ENCODE measurements around the gene ATG14.

Gene ATG14

DNA sequence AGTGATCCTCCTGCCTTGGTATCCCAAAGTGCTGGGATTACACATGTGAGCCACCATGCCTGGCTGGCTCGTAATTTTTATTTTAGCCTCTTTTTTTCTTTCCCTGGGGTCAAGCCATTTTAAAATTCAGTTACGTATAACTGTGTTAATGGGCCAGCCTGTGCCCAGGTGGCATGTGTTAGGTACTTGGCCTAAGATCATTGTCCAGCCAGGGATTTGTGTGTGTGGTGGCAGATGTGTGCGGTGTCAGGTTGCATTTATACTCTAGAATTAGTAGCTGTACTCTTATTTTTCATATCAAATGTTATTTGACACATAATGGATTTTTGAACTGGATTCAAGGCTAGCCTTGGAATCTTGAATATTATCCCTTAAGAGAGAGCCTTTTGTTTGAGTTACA, 71.1 kb downstream of the ATG14 start:
- TF ChIP-seq POLR2A (IDR thresholded peaks at IDR 0.05; ENCODE audit: low read depth, low read length): no peak
- no peak for FAIRE-seq
- DNase-seq (ENCODE audit: insufficient read length, low spot score): no peak

DNA sequence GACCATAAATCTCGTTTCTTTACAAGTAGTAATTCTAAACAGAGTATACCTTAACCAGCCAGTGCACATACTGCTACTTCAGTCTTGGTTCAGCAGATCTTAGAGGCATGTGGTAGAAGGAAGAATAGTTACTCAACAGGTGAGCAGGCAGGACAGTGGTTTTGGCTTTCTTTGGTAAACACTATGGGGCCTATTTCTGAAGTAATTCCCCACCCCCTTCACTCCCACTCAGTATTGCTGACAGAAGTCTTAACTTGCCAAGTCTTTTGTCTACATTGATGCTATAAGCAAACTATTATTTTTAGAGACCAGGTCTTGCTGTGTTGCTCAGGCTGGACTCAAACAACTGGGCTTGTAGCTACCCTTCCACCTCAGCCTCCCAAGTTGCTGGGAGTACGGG, 71.9 kb downstream of the ATG14 start:
- no peak for TF ChIP-seq POLR2A (IDR thresholded peaks at IDR 0.05; ENCODE audit: low read depth, low read length)
- FAIRE-seq: no peak
- DNase-seq (ENCODE audit: insufficient read length, low spot score): no peak

DNA sequence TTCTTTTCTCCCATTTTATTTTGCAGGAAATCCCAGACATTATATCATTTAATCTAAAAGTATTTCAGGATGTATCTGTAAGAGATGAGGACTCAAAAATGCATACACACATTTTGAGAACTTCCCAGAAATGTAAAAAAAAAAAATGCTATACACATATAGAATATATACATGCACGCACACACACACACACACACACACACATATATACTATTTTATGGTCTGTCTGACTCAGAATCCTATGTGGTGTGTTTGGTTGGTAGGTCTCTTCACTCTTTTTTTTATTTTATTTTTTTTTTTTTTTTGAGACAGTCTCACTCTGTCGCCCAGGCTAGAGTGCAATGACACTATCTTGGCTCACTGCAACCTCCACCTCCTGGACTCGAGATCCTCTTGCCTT, 74.9 kb downstream of the ATG14 start:
- TF ChIP-seq POLR2A (IDR thresholded peaks at IDR 0.05; ENCODE audit: low read depth, low read length): no peak
- no peak for DNase-seq (ENCODE audit: insufficient read length, low spot score)
- FAIRE-seq: no peak

DNA sequence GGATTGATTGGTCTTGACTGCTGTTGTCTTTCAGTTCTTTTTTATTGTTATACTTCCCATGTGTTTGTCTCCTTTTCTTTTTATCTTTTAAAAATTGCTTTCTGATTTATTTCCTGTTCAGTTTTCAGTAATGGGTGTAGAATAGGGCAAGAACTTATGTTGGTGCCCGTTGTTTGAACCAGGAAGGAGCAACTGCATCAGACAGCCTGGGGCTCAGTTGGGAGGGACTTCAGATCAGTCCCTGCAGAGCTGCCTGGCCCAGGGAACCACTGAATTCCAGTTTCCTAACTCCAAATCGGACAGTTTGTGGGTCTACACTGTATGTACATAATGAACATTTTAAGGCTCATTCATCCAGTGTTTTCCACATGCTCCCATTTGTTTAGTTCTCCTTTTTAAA, 75.5 kb downstream of the ATG14 start:
- no peak for DNase-seq (ENCODE audit: insufficient read length, low spot score)
- FAIRE-seq: no peak
- no peak for TF ChIP-seq POLR2A (IDR thresholded peaks at IDR 0.05; ENCODE audit: low read depth, low read length)

DNA sequence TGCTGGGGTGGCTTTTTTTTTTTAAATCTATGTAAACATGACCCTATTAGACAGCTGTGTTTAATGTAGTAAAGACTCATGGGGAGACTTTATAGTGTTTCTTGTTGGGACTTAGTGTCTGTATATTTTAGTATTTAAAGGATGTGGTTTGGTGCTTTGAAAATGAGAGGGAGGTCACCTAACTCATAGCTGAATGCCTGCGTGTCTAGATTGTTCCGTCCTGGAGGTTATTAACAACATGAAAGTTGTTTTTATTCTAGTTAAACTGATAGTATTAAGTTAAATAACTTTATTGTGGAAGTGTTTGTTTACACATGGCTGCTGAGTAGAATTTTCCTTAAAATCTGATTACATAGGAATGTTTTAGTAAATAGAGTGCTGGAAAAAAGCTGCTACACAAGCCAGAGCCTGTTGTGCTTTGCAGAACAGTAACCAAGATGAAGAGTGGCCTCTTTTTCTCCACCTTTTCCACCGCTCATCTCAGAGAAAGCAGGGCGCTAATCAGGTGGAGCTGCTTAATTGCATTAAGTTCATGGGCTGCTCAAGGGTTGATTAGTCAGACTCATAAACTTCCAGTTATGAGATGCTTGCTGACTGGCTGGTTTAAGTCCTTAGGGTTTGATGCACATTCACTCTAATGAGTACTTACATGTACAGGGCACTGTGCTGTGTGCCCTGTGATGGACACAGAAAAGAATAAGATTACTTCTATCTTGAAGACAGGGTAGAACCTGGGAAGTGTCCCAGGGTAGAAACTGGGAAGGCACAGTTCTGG, 77.7 kb downstream of the ATG14 start:
- no peak for TF ChIP-seq POLR2A (IDR thresholded peaks at IDR 0.05; ENCODE audit: low read depth, low read length)
- no peak for FAIRE-seq
- DNase-seq (ENCODE audit: insufficient read length, low spot score): no peak

DNA sequence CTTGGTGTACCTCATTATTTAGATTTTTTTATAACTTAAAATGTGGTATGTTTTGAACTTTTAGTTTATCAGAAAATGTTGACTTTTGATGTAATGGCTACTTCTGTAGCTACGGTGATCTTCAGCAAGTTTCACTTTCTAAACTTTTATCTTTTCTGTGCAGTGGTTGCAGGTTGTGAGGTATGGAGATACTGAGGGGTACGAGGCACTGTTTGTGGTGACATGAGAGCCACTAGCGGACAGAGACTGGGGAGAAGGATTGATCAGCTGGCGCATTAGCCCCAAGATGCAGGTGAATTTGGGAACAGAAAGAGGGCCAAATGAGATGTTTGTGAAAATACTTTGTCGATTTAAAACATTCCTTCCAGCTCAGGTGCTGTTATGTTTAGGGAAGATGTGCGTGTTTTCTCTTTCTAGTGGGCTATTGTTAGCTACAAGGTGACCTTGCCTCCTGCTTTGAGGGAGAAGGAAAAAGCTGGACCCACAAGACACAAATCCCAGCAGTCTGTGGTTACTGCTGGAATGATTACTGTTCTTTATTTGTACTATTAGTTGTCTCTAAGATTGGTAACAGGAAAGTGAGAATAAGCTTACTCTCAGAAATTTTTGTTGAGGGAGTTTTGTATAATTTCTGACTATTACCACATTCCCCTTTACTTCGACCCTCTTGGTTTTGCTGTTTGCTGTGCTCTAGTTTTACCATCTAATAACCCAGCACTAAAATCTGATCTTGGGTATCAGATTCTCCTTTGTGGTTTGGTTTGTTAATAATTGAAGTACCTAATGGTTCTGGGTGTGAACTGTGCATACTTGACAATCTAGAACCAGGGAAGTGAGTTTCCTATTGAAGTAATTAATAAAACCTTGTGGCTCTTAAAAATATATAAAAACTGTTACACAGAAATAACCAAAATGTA, 78.7 kb downstream of the ATG14 start:
- TF ChIP-seq POLR2A (IDR thresholded peaks at IDR 0.05; ENCODE audit: low read depth, low read length): no peak
- DNase-seq (ENCODE audit: insufficient read length, low spot score): no peak
- FAIRE-seq: no peak

DNA sequence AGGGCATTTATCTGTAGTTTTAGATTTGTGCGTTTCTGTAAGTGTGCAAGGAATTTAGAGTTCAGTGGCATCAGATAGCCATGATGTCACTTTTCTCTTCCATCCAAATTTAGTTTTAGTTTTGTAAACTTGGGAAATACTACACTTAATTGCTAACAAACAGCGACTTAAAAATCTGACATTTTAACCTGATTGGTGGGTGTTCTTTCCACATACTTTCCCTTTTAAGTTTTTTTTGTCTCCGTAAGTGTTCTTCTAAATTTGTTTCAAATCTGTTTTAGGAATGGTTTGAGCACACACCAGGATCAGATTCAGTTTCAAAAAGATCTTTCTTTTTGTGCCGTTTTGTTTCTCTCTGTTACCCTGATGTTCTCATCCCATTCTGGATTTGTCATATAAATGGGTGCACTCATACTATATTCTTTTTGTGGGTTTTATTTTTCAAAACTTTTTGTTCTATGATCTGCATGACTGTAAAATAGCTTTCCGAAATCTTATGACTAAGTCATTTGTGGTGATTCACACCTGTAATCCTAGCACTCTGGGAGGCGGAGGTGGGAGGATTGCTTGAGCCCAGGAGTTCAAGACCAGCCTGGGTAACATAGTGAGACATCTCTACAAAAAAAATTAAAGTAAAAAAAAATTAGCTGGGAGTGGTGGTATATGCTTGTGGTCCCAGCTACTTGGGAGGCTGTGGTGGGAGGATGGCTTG, 81.5 kb downstream of the ATG14 start:
- no peak for TF ChIP-seq POLR2A (IDR thresholded peaks at IDR 0.05; ENCODE audit: low read depth, low read length)
- DNase-seq (ENCODE audit: insufficient read length, low spot score) (no peak), FAIRE-seq (no peak)

DNA sequence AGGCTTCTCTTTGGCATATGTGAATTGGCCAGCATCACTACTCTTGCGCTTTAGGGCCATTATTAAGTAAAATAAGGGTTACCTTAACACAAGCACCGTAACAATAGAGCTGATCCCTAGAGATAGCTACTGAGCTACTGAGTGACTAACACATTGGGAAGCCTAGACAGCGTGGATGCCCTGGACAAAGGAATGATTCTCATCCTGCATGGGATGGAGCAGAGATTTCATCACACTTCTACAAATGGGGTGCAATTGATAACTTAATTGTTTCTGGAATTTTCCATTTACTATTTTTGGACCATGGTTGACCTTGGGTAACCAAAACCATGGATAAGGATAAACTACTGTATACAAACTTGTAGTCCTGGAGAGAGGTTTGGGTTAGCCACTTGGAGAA, 83.3 kb downstream of the ATG14 start:
- no peak for TF ChIP-seq POLR2A (IDR thresholded peaks at IDR 0.05; ENCODE audit: low read depth, low read length)
- no peak for FAIRE-seq
- no peak for DNase-seq (ENCODE audit: insufficient read length, low spot score)

DNA sequence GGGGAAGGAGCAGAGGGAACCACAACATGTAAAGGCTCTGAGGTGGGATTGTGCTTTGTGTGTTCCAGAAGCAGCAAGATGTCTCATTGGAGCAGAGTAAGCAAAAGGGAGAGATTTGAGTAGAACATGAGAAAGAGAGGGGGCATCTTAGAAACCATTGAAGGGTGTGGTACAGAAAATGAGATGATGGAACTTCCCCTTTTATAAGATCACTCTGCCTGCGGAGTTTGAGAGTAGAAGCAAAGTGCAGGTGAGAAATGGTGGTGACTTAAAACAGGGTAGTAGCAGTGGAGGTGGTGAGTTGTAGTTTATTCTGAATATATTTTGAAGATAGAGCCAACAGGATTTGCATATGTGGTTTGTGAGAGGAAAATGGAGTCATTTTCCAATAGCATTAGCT, 84.5 kb downstream of the ATG14 start:
- no peak for TF ChIP-seq POLR2A (IDR thresholded peaks at IDR 0.05; ENCODE audit: low read depth, low read length)
- DNase-seq (ENCODE audit: insufficient read length, low spot score) (no peak), FAIRE-seq (no peak)

DNA sequence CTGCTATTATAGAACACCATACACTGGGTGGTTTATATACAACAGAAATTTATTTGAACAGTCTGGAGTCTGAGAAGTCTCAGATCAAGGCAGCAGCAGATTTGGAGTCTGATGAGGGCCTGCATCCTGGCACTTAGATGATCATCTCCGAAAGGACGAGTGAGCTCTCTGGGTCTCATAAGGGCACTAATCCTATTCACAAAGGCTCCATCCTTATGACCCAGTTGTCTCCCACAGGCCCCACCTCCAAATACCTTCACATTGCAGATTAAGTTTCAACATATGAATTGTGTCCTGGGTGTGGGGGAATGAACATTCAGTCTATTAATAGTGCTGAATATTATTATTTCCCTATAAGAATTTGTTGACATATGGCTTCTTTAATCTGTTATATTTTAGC, 86.8 kb downstream of the ATG14 start:
- DNase-seq (ENCODE audit: insufficient read length, low spot score): no peak
- FAIRE-seq: no peak
- TF ChIP-seq POLR2A (IDR thresholded peaks at IDR 0.05; ENCODE audit: low read depth, low read length): no peak

DNA sequence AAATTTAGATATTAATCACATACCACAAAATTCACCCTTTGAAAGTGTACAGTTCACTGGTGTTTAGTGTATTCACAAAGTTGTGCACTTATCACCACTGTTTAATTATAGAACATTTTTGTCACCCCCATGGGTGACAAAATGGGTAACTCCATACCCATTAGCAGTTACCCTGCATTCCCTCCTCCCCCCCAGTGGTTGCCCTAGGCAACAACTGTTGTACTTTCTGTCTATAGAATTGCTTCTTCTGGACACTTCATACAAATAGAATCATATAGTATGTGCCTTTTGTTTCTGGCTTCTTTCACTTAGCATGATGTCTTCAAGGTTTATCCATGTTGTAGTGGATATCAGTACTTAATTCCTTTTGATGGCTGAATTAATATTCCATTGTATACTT, 87.7 kb downstream of the ATG14 start:
- FAIRE-seq (no peak), DNase-seq (ENCODE audit: insufficient read length, low spot score) (no peak)
- no peak for TF ChIP-seq POLR2A (IDR thresholded peaks at IDR 0.05; ENCODE audit: low read depth, low read length)

DNA sequence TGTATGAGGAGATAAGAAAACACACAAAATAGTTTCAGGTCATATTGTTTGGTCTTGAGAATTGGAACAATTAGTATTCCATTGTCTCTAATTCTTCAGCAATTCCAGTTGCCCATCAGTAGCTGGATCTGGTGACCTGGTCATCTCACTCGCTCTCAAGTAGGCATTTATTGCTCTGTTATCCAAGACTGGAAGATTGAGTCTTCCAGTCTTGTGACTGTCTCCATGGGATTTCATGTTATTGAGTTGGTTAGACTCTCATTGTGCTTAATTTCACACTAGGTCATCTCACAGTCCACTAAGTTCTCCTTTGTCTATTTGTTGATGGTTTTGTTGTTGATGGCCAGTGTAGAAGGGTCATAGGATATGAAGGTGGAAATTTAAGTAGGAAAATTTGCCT, 92.9 kb downstream of the ATG14 start:
- no peak for FAIRE-seq

DNA sequence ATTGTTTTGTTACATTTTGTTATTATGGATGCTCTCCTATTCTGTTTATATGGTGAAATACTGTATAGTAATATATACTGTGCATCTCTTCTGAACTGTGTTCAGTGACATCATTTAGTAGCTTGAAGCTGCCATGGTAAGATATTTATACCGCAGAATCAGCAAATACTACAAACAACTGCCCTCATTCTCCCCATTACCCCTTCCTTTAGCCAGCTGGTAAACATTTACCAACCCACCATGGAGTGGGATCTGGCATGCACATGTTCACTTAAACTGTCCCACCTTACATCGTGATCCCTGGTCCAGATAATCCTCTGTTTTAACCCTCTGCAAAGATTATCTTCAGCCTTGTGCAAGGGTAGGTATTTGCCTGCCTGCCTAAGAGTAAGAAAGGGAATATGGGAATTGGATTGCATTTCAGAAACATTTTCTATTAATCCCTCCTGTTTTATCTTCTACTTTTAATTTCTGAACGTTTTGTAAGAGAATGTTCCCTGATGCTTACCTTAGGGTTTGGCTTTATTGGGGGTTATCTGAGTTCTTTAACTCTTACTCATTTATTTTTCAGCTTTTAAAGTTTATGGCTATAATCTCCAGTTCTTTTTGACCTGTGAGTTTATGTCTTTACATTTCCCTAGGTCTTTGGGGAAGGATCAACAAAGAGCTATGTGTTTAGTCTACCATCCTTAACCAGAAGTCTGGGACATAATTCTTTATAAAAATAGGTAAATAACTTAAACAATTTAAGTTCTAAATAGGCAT, 93.9 kb downstream of the ATG14 start:
- DNase-seq (ENCODE audit: insufficient read length, low spot score): no peak
- no peak for TF ChIP-seq POLR2A (IDR thresholded peaks at IDR 0.05; ENCODE audit: low read depth, low read length)
- no peak for FAIRE-seq

More for the DNA sequence above, 92.9 kb downstream of the ATG14 start:
- no peak for DNase-seq (ENCODE audit: insufficient read length, low spot score)
- TF ChIP-seq POLR2A (IDR thresholded peaks at IDR 0.05; ENCODE audit: low read depth, low read length): no peak
